H1 (cell line): Measurements from ENCODE around the gene FAM83C. TPM values are rescaled to one million over a fixed set of nuclear protein-coding genes. Genes with fewer than 3 reads are reported as not detected.

Experiments used
- CHD2 ChIP-seq: IDR thresholded peaks from 2 replicates; pipeline ENCODE4 v1.6.1; 2012; ENCODE audit warnings: low read length, improper control_type of control experiment
- CHD7 ChIP-seq: fragments of 300-600 bp; sonication (generic); IDR thresholded peaks from 2 replicates; pipeline ENCODE4 v1.7.1; 2012; ENCODE audit warnings: low read length, moderate library complexity, mild to moderate bottlenecking, inconsistent platforms; ENCODE audit not compliant: insufficient replicate concordance
- EP300 ChIP-seq, 2 experiments: IDR thresholded peaks; 1 replicate in 1 of 2; 2 replicates in 1 of 2; pipeline ENCODE4 v1.6.1; 2011 to 2012; ENCODE audit warnings: low read depth in 2 of 2, low read length in 2 of 2, mild to moderate bottlenecking in 2 of 2, borderline replicate concordance in 1 of 2, inconsistent platforms in 1 of 2, moderate library complexity in 1 of 2
- GTF2F1 ChIP-seq: IDR thresholded peaks from 2 replicates; pipeline ENCODE4 v1.6.1; 2012; ENCODE audit warnings: low read depth, low read length, improper control_type of control experiment, borderline replicate concordance
- HDAC2 ChIP-seq, 2 experiments: fragments of 300-600 bp in 1 of 2; sonication (generic) in 1 of 2; IDR thresholded peaks; 2 replicates each; pipeline ENCODE4 v1.6.1; 2011 to 2012; ENCODE audit warnings: low read depth in 2 of 2, low read length in 2 of 2, mild to moderate bottlenecking in 2 of 2, moderate library complexity in 2 of 2, borderline replicate concordance in 1 of 2, inconsistent platforms in 1 of 2
- POU5F1 ChIP-seq: IDR thresholded peaks from 2 replicates; pipeline ENCODE4 v1.6.1; 2011; ENCODE audit warnings: low read depth, mild to moderate bottlenecking, low read length, moderate library complexity
- RFX5 ChIP-seq: IDR thresholded peaks from 2 replicates; pipeline ENCODE4 v1.6.1; 2011; ENCODE audit warnings: low read depth, low read length, improper control_type of control experiment, borderline replicate concordance
- RNF2 ChIP-seq: fragments of 200-900, 300-1000 bp; sonication (generic); IDR thresholded peaks from 2 replicates; pipeline ENCODE4 v1.7.1; 2016; ENCODE audit warnings: borderline replicate concordance, low read depth, mild to moderate bottlenecking, antibody characterized with exemption, low read length; ENCODE audit not compliant: poor library complexity, severe bottlenecking; ENCODE audit errors: missing control alignments
- SIRT6 ChIP-seq: IDR thresholded peaks from one replicate; pipeline ENCODE4 v1.7.1; 2012; ENCODE audit warnings: low read length, inconsistent platforms
- polyA plus RNA-seq, 7 experiments: library from polyadenylated mRNA; depleted of rRNA in 3 of 7; stranded (reverse) in 5 of 7; unstranded in 2 of 7; fragments of >200 nt in 5 of 7; fragments of 200-250 nt in 2 of 7; gene quantifications; 1 replicate in 5 of 7; 2 replicates in 1 of 7; 4 replicates in 1 of 7; pipeline versions ENCODE4 v1.2.1 to v1.2.3, GENCODE V29; 2011 to 2013; ENCODE audit warnings: missing spikeins in 2 of 7, mixed read lengths in 2 of 7
- total RNA-seq: library from RNA; stranded (reverse); fragmentation: NEBNext Ultra II Directional; extraction: Animal tissue kit (Norgen Biotek cat#: 25700); gene quantifications from 2 replicates; pipeline ENCODE4 v1.2.1, GENCODE V29; 2021

The FAM83C gene
- total and polyA plus RNA-seq, 2 of the 8 experiments (the other 6 are each of a cell fraction or from before 2014, with no cell fraction given): not detected

DNA sequence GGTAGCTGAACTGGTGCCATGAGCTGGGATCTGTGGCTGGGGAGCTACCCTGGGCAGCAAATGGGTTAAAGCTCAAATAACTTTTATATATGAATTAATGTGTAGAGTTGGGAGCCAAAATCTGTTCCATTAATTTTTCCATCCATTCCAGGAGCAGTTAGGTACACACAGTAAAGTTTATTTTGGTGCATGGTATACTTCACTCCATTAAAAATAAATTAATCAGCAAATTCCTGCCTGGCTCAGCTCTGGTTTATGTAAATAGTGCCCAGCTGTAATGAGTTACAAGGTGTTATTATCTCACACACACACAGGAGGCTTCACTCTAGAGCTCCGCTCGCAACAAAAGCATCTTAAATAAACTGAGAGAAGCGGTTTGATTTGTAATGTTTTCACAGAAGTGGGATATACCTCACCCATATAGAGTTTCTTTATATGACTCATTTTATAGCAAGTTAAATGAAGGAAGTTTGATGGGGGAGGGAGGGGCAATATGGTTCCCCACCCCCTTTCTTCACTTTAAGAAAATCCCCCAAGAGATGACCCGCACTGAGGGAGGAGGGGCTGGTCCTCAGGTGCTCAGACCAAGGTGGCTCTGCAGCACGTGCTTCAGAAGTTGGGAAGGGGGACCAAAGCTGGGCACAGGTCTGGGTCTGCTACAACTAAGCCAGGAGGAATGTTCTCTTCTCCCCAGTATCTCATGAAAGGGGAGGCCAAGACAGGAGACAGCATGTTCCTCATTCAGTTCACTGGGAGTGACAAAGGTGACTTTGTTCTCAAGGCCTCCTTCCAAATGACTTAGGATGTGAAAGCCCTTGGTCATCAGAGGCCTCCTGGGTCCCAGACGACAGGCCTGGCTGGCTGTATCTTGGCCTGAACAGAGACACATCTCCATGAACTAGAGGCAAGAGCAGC lies 10.5 kb upstream of the FAM83C start (continued):
- TF ChIP-seq CHD7 (no peak), GTF2F1 (no peak), EP300 (IDR thresholded peaks at IDR 0.05; ENCODE audit: borderline replicate concordance in 1 of 2, low read depth in 2 of 2, low read length in 2 of 2) (no peak), HDAC2 (IDR thresholded peaks at IDR 0.05; ENCODE audit: borderline replicate concordance in 1 of 2, low read depth in 2 of 2, low read length in 2 of 2) (no peak), POU5F1 (no peak), CHD2 (no peak), SIRT6 (no peak), RNF2 (no peak), RFX5 (no peak)
